ENCODE data around the gene SRMS. TPM values are rescaled to one million over a fixed set of nuclear protein-coding genes. Genes with fewer than 3 reads are reported as not detected.

Gene SRMS
- total RNA-seq, 2 experiments from 2014 or later, result not detected

DNA sequence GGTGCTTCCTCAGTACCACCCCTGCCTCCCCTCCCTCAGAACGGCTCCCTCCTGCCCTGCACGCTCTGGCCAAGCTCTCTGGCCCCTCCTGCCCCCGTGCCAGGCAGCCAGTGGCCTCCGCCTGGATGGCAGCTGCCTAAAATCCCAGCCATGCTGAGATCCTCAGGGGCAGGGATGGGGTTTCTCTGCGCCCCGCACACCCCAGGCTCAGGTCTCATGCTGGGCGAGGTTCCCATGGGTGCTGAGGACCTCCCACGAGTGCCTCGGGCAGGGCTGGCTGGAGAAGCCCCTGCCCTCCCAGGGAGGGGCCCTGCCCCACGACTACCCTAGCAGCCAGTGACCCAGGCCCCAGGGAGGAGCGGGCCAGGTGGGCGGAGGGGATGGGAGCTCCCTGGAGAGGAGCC is 13.1 kb downstream of the SRMS start:
- POLR2A ChIA-PET, result interaction anchor here (6.7 kb wide), 1 partner anchor 12 kb away, joined by 136 read pairs; the partner anchor contains the start of gene PPDPF
- CTCF ChIA-PET, result no interaction called here
- no peak for DNase-seq

DNA sequence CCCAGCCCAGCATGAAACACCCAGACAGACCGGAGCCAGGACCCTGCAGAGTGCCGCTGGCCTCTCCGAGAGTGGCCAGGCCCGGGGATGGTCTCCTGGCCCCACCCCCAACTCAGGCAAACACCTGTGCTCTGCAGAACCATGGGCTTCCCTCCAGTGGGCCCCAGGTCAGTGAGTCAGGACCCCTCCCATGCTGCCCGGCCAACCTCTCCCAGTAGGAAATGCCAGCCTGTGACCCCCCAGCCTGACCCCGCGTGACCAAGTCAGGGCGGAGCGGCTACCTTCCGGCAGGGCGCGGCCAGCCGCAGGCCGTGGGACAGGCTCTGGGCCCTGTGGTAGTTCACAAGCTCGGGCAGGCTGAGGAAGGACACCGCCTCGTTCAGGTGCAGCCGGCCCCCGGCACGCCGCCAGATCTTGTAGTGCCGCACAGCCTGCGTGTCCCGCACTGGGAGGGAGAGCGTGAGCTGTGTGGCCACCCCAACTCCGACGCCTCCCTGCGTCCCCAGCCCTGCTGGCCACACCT is 13.6 kb downstream of the SRMS start:
- Mint-ChIP-seq H3K27ac (no peak overlapping the region), H3K27me3 (peaks cover 8% of the 10 kb centered on the region), H3K4me3 (no peak overlapping the region), H3K9me3 (no peaks in the 10 kb centered on the region), H3K36me3 (ENCODE audit: low read depth) (no peaks in the 10 kb centered on the region), H3K4me1 (peaks cover 25% of the 10 kb centered on the region)
- no peak for DNase-seq
- POLR2A ChIA-PET, result interaction anchor here (6.7 kb wide), 1 partner anchor 11 kb away, joined by 136 read pairs; the partner anchor contains the start of gene PPDPF
- CTCF ChIA-PET, result no interaction called here

More for the DNA sequence above, 13.1 kb downstream of the SRMS start:
- no peaks in the 10 kb centered on the region for H3K9me3 Mint-ChIP-seq
- H3K27me3 Mint-ChIP-seq, result peaks cover 5% of the 10 kb centered on the region
- no peak overlapping the region for H3K4me3 Mint-ChIP-seq
- peaks cover 27% of the 10 kb centered on the region for H3K4me1 Mint-ChIP-seq
- no peaks in the 10 kb centered on the region for H3K36me3 Mint-ChIP-seq (ENCODE audit: low read depth)
- no peak overlapping the region for H3K27ac Mint-ChIP-seq

DNA sequence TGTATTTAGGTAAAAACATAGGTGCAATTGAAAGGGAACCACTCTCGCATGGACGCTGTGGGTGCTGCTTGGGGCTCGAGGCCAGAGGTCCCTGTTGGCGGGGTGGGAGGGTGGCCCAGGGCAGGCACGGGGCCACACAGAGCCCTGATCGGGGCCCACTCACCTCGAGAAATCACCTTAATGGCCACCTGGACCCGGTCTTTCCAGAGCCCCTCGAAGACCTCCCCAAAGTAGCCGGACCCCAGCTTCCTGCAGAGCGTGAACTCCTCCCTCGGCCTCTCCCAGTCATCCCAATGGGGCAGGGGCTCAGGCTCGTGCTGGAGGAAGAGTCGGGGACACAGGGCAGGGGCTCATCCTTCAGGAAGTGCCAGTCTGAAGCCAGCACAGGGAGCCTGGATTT is 14.2 kb downstream of the SRMS start:
- Mint-ChIP-seq H3K27me3 (peaks cover 13% of the 10 kb centered on the region), H3K27ac (no peak overlapping the region), H3K36me3 (ENCODE audit: low read depth) (no peaks in the 10 kb centered on the region), H3K9me3 (no peaks in the 10 kb centered on the region), H3K4me3 (no peak overlapping the region), H3K4me1 (peaks cover 26% of the 10 kb centered on the region)
- ChIA-PET POLR2A (interaction anchor here (6.7 kb wide), 1 partner anchor 11 kb away, joined by 136 read pairs; the partner anchor contains the start of gene PPDPF), CTCF (no interaction called here)
- DNase-seq, result no peak

DNA sequence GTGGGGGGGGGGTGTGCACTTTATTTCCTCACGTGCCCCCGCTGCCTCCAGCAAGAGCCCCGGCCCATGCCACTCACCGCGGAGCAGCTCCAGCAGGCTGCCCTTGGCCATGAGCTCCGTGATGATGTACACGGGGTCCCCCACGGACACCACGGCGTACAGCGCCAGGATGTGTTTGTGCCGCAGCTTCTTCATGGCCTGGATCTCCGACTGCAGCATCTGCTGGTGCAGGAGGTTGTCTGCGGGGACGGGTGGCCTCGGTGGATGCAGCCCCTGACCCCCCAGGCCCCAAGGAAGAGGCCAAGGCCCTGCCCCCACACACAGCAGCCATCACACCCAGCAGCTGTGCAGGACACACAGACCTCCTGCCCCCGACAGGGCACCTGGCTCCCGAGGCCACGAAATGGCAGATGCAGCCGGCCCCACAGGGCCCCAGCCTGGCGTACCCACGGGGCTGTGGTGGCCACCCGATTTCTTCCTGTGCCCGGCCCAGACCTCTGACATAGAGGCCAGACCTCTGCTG is 15.0 kb downstream of the SRMS start:
- CTCF ChIA-PET, result no interaction called here
- H3K4me3 Mint-ChIP-seq, result no peak overlapping the region
- no peak for DNase-seq
- H3K4me1 Mint-ChIP-seq, result peaks cover 24% of the 10 kb centered on the region
- H3K27me3 Mint-ChIP-seq, result peaks cover 19% of the 10 kb centered on the region
- POLR2A ChIA-PET, result interaction anchor here (0.8 to 1.6 kb wide), 2 partner anchors 9 to 11 kb away, joined by 3 to 16 read pairs; partner anchors contain the start of gene PPDPF
- no peak overlapping the region for H3K27ac Mint-ChIP-seq
- H3K9me3 Mint-ChIP-seq, result no peaks in the 10 kb centered on the region
- no peaks in the 10 kb centered on the region for H3K36me3 Mint-ChIP-seq (ENCODE audit: low read depth)

DNA sequence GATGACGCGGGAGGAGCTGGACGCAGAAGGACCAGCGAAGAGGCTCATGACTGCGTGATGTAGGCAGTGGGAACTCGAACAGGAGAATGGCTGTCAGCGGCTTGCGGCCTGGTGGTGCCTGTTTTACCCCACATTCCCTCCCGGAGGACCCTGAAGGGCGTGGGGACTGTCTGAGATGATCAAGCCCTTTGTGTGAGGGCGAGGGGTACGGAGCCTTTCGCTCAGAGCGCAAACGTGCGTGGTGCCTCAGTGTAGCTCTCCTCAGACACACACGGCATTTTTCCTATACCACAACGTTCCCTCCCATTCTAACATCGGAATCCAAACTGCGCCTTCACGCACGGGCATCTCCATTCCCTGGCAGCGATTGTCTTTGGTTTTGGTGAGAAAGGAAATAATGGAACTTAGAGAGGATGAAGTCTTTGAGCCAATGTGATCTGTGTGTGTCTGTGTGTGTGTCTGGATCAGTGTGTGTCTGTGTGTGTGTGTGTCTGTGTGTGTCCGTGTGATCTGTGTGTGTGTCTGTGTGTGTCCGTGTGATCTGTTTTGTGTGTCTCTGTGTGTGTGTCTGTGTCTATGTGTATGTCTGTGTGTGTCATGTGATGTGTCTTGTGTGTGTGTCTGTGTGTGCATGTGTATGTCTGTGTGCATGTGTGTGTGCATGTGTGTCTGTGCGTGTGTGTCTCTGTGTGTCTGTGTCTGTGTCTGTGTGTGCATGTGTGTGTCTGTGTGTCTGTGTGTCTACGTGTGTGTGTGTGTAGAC is 15.7 kb downstream of the SRMS start:
- Mint-ChIP-seq H3K27me3 (peaks cover 23% of the 10 kb centered on the region), H3K4me1 (peaks cover 20% of the 10 kb centered on the region), H3K36me3 (ENCODE audit: low read depth) (no peaks in the 10 kb centered on the region), H3K9me3 (no peaks in the 10 kb centered on the region), H3K4me3 (no peak overlapping the region), H3K27ac (no peak overlapping the region)
- DNase-seq, result no peak
- CTCF ChIA-PET, result no interaction called here
- POLR2A ChIA-PET, result interaction anchor here (0.8 to 1.6 kb wide), 2 partner anchors 9 to 11 kb away, joined by 3 to 16 read pairs; partner anchors contain the start of gene PPDPF

DNA sequence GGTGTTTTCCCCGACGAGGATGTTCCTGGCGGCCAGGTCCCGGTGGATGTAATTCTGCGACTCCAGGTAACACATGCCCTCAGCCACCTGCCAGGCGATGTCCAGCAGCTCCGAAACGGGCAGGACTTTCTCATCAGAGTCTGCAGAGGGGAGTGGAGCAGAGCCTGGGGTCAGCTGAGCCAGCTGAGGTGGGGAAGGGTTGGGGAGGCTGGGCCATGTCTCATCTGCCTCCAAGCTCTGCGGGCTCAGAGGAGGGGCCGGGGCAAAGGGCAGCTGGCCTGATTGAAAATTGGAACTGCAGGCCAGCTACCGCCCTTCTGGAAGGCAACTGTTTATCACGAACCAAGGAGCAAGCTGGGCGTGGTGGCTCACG is 16.8 kb downstream of the SRMS start:
- CTCF ChIA-PET, result no interaction called here
- DNase-seq, result no peak
- H3K4me3 Mint-ChIP-seq, result no peak overlapping the region
- no peaks in the 10 kb centered on the region for H3K9me3 Mint-ChIP-seq
- peaks cover 23% of the 10 kb centered on the region for H3K27me3 Mint-ChIP-seq
- H3K36me3 Mint-ChIP-seq (ENCODE audit: low read depth), result no peaks in the 10 kb centered on the region
- POLR2A ChIA-PET, result interaction anchor here (2.7 kb wide), 1 partner anchor 10 kb away, joined by 26 read pairs; the partner anchor contains the start of gene PPDPF
- H3K27ac Mint-ChIP-seq, result no peak overlapping the region
- H3K4me1 Mint-ChIP-seq, result peaks cover 12% of the 10 kb centered on the region

DNA sequence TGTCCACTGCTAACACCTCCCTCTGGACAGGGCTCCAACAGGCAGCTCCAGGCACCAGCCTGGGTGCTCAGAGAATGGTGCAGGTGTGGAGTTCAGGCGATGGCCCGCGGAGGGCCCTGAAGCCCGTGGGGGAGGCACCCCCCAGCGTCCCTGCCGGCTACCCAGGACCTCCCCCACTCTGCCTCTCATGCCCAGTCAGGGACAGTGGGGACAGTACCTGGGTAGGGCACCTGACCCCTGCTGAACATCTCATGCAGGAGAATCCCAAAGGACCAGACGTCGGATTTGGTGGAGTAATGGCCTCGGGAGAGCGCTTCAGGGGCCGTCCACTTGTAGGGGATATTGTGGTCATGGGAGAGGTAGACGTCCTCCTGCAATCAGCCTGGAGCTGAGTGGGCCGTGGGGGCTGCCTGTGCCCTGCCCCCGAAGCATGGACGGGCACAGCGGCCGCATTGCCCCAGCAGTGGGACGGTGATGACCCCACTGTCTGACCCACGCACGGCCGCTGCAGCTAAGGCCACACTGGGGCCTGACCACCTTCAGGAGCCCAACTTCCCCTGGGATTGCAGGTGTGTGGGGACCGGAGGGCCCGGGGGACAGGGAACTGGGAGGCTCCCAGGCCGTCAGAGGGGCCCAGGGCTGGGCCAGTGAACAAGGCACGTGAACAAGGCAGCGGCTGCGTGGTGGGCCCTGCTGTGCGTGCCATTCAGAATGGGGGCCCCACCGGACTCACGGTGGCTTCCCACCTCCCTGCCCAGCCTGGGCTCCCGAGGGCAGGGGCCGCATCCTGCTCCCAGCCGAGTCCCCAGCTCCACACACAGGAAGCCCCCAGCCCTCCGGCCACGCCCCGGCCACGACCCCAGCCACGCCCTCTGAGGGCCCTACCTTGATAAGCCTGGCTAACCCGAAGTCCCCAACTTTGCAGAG is 17.4 kb downstream of the SRMS start:
- Mint-ChIP-seq H3K9me3 (no peaks in the 10 kb centered on the region), H3K36me3 (ENCODE audit: low read depth) (no peaks in the 10 kb centered on the region), H3K4me1 (peaks cover 9% of the 10 kb centered on the region), H3K4me3 (no peak overlapping the region), H3K27ac (no peak overlapping the region), H3K27me3 (peaks cover 23% of the 10 kb centered on the region)
- DNase-seq, result no peak
- ChIA-PET CTCF (no interaction called here), POLR2A (interaction anchor here (1.8 to 2.7 kb wide), 3 partner anchors 8 to 37 kb away, joined by 4 to 26 read pairs (median 7); partner anchors contain the start of gene PPDPF)

DNA sequence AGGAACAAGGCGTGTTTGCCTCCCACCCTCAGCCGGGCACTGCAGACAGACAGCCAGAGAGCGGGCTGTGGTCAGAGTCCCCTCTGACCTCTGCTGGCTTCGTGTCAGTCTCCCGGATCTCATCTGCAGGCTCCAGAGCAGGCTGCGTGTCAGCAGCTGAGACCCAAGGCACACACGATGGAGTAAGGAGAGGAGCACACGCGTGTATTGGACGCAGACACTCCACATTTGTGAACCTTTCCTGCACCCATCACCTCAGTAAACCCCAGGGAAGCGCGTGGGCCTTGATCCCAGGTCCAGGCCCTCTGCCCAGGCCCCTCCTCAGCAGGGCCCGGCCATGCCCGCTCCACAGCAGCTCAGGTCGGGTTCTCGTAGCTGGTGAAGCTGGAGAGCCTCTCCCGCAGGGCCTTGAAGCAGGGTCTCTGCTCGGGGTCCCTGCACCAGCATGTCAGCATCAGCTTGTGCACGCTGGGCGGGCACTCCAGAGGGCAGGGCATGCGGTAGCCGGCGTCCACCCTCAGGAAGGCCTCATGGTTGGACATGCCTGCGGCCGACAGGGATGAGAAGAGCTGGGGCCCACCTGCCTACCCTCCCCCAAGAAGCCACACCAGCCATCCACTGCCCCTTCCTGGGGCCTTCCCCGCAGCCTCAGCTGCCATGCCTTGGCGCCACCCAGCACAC is 18.2 kb downstream of the SRMS start:
- ChIA-PET POLR2A (interaction anchor here (1.8 to 2.7 kb wide), 3 partner anchors 8 to 38 kb away, joined by 4 to 26 read pairs (median 7); partner anchors contain the start of gene PPDPF), CTCF (interaction anchor here (1.6 kb wide), 1 partner anchor 9 kb away, joined by 7 read pairs; the partner anchor contains the start of gene PTK6)
- H3K4me3 Mint-ChIP-seq, result no peak overlapping the region
- no peak for DNase-seq
- H3K27me3 Mint-ChIP-seq, result peaks cover 23% of the 10 kb centered on the region
- H3K9me3 Mint-ChIP-seq, result no peaks in the 10 kb centered on the region
- peaks cover 11% of the 10 kb centered on the region for H3K4me1 Mint-ChIP-seq
- H3K27ac Mint-ChIP-seq, result no peak overlapping the region
- H3K36me3 Mint-ChIP-seq (ENCODE audit: low read depth), result peaks cover 3% of the 10 kb centered on the region

DNA sequence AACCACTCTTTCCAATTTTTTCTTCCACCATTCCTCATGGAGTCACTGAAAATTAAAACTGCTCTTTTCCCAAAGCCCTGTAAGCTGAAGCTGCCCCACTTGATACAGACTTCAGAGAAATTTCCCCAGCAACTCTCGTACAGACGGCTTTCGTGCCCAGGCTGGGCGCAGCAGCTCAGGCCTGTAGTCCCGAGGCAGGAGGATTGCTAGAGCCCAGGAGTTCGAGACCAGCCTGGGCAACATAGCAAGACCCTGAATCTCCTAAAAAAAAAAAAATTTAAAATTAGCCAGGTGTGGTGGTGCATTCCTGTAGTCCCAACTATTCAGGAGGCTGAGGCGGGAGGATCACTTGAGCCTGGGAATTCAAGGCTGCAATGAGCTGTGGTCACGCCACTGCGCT is 20.4 kb downstream of the SRMS start:
- Mint-ChIP-seq H3K4me3 (no peak overlapping the region), H3K27me3 (peaks cover 22% of the 10 kb centered on the region), H3K4me1 (peaks cover 16% of the 10 kb centered on the region), H3K27ac (no peak overlapping the region), H3K36me3 (ENCODE audit: low read depth) (peaks cover 23% of the 10 kb centered on the region), H3K9me3 (peaks cover 2% of the 10 kb centered on the region)
- POLR2A ChIA-PET, result interaction anchor here (1.0 kb wide), 1 partner anchor 224 kb away, joined by 3 read pairs; no protein-coding TSS in a partner anchor
- CTCF ChIA-PET, result no interaction called here
- no peak for DNase-seq

DNA sequence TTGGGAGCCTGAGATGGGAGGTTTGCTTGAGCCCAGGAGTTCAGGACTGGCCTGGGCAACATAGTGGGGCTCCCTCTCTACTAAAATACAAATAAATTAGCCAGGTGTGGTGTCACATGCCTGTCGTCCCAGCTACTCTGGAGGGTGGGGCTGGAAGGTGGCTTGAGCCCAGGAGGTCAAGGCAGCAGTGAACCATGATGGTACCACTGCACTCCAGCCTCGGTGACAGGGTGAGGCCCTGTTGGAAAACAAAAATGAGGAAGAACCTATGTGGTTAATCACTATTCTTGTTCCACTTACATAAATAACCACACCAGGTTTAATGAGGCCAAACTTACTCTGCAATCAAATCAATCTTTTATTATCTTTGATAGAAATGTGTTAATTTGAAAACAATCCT is 21.6 kb downstream of the SRMS start:
- H3K9me3 Mint-ChIP-seq, result peaks cover 2% of the 10 kb centered on the region
- POLR2A ChIA-PET, result no interaction called here

DNA sequence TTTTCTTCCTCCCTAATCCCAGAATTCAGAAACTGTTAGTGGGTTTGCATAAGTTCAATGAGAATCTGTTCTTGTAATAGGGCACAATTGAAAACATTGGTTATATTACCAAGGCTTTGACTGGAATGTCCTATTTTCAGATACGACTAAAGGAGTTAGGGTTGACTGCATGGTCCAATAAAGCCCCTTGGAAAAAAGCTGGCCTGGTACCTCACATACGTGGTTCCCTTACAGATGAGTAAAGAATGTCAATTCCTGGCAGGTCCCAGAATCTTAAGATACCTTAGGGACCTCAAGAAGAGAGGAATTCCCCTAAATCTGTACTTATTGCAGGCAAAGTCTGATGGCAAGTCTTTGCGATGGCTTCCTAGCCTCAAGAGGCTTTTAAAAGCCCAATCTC is 22.4 kb downstream of the SRMS start:
- POLR2A ChIA-PET, result interaction anchor here (5.1 kb wide), 1 partner anchor 12 kb away, joined by 136 read pairs; the partner anchor contains the start of gene PTK6
- Mint-ChIP-seq H3K36me3 (ENCODE audit: low read depth) (peaks cover 27% of the 10 kb centered on the region), H3K4me1 (peaks cover 16% of the 10 kb centered on the region), H3K27ac (no peak overlapping the region), H3K9me3 (peaks cover 2% of the 10 kb centered on the region), H3K4me3 (no peak overlapping the region), H3K27me3 (peaks cover 18% of the 10 kb centered on the region)
- CTCF ChIA-PET, result no interaction called here
- DNase-seq, result no peak

More for the DNA sequence above, 21.6 kb downstream of the SRMS start:
- peaks cover 16% of the 10 kb centered on the region for H3K4me1 Mint-ChIP-seq
- no peak for DNase-seq
- CTCF ChIA-PET, result no interaction called here
- H3K36me3 Mint-ChIP-seq (ENCODE audit: low read depth), result peaks cover 27% of the 10 kb centered on the region
- no peak overlapping the region for H3K27ac Mint-ChIP-seq
- H3K4me3 Mint-ChIP-seq, result no peak overlapping the region
- H3K27me3 Mint-ChIP-seq, result peaks cover 18% of the 10 kb centered on the region

Measured in activated CD4-positive, alpha-beta memory T cell treated with anti-CD3 and anti-CD28 coated beads, Interleukin-2, amount 10 ng/mL, durations not matched to agents 7 days and 5 days (primary cell).